Measurements from ENCODE around the gene ADGB.

Gene ADGB

GRCh38 chr6:146861716-146862115, 262.9 kb downstream of the ADGB start:
- DNase-seq (ENCODE audit: low read depth) = no peak
- H3K4me3 ChIP-seq (ENCODE audit: control insufficient read depth, low read depth, low read length) = no peak overlapping the region
- no peak for TF ChIP-seq CTCF (IDR thresholded peaks at IDR 0.05; ENCODE audit: control insufficient read depth, insufficient read depth, low read depth, low read length, missing control alignments)

GRCh38 chr6:146862508-146862919, 263.7 kb downstream of the ADGB start:
- no peak for DNase-seq (ENCODE audit: low read depth)
- TF ChIP-seq CTCF (IDR thresholded peaks at IDR 0.05; ENCODE audit: control insufficient read depth, insufficient read depth, low read depth, low read length, missing control alignments) = no peak
- no peak overlapping the region for H3K4me3 ChIP-seq (ENCODE audit: control insufficient read depth, low read depth, low read length)

GRCh38 chr6:146864300-146864699, 265.5 kb downstream of the ADGB start:
- no peak overlapping the region for H3K4me3 ChIP-seq (ENCODE audit: control insufficient read depth, low read depth, low read length)
- no peak for TF ChIP-seq CTCF (IDR thresholded peaks at IDR 0.05; ENCODE audit: control insufficient read depth, insufficient read depth, low read depth, low read length, missing control alignments)
- no peak for DNase-seq (ENCODE audit: low read depth)

GRCh38 chr6:146864885-146865284, 266.1 kb downstream of the ADGB start:
- no peak for DNase-seq (ENCODE audit: low read depth)
- H3K4me3 ChIP-seq (ENCODE audit: control insufficient read depth, low read depth, low read length) = no peak overlapping the region
- no peak for TF ChIP-seq CTCF (IDR thresholded peaks at IDR 0.05; ENCODE audit: control insufficient read depth, insufficient read depth, low read depth, low read length, missing control alignments)

All from AG09309 (cell line).